Effector CD4-positive, alpha-beta T cell (primary cell): ENCODE measurements around the gene PSMD5.
A peak's percentile ranks its signal among the peaks of the same experiment; 100 is the strongest.
"Not testable (repeated sequence)": the region's sequence is repeated elsewhere in the genome, so short reads cannot be mapped to it uniquely, and the experiment has no call there.

Source experiments
- DNase-seq: peaks from one replicate; pipeline ENCODE4 v3.0.0-alpha.2; 2020

The PSMD5 gene

GRCh38 chr9:120854596-120855327, 12.0 kb upstream of the PSMD5 start:
- DNase-seq: no peak

GRCh38 chr9:120853198-120853597, 10.5 kb upstream of the PSMD5 start:
- DNase-seq: no peak

GRCh38 chr9:120852240-120853010, 9.7 kb upstream of the PSMD5 start:
- DNase-seq: no peak

- DNase-seq: no peak
Measured at GRCh38 chr9:120851449-120851848, 8.7 kb upstream of the PSMD5 start.

GRCh38 chr9:120850315-120850714, 7.6 kb upstream of the PSMD5 start:
- no peak for DNase-seq

GRCh38 chr9:120846906-120847305, 4.2 kb upstream of the PSMD5 start:
- DNase-seq: no peak

- DNase-seq: peak; percentile 28
Measured at GRCh38 chr9:120846251-120846889, 3.6 kb upstream of the PSMD5 start.

- DNase-seq: no peak
Measured at GRCh38 chr9:120845255-120845654, 2.5 kb upstream of the PSMD5 start.

- DNase-seq: no peak
Measured at GRCh38 chr9:120841930-120842684, 615 bp downstream of the PSMD5 start.

- no peak for DNase-seq
Measured at GRCh38 chr9:120839146-120839545, 3.6 kb downstream of the PSMD5 start.

GRCh38 chr9:120837921-120838320, 4.8 kb downstream of the PSMD5 start:
- DNase-seq: no peak

GRCh38 chr9:120833325-120833724, 9.4 kb downstream of the PSMD5 start:
- no peak for DNase-seq

GRCh38 chr9:120832807-120833206, 9.9 kb downstream of the PSMD5 start:
- no peak for DNase-seq

GRCh38 chr9:120830865-120831264, 11.9 kb downstream of the PSMD5 start:
- DNase-seq: no peak

GRCh38 chr9:120830151-120830550, 12.6 kb downstream of the PSMD5 start:
- no peak for DNase-seq

- no peak for DNase-seq
Measured at GRCh38 chr9:120829650-120830049, 13.1 kb downstream of the PSMD5 start.

- DNase-seq: no peak
Measured at GRCh38 chr9:120820095-120820494, 22.6 kb downstream of the PSMD5 start.

GRCh38 chr9:120818595-120818994, 24.1 kb downstream of the PSMD5 start:
- no peak for DNase-seq

GRCh38 chr9:120815075-120815474, 27.6 kb downstream of the PSMD5 start:
- DNase-seq: no peak

- no peak for DNase-seq
Measured at GRCh38 chr9:120808931-120809330, 33.8 kb downstream of the PSMD5 start.

- DNase-seq: no peak
Measured at GRCh38 chr9:120807607-120808379, 34.9 kb downstream of the PSMD5 start.

GRCh38 chr9:120804784-120805363, 37.8 kb downstream of the PSMD5 start:
- DNase-seq: not testable (repeated sequence)
